Naive thymus-derived CD4-positive, alpha-beta T cell (primary cell): Measurements from ENCODE around the gene CDHR3. TPM values are rescaled to one million over a fixed set of nuclear protein-coding genes. Genes with fewer than 3 reads are reported as not detected.
A peak's percentile ranks its signal among the peaks of the same experiment; 100 is the strongest.

Source experiments
- ATAC-seq: fragments of 150-1000 bp; cut with Tn5 transposase; 2 replicates; pipeline ENCODE4 v1.10.0; 2021; ENCODE audit warnings: mild to moderate bottlenecking, moderate library complexity
- CTCF ChIA-PET: fragments of 350-600 bp; sonication (Branson Sonifier 250); formaldehyde crosslinking; loops from one replicate; lab custom pipeline; 2021; ENCODE audit warnings: antibody characterized with exemption; lab: Charles Lee
- POLR2A ChIA-PET: fragments of 350-600 bp; sonication (Branson Sonifier 250); formaldehyde crosslinking; loops from one replicate; lab custom pipeline; 2021; ENCODE audit warnings: antibody characterized with exemption, inconsistent platforms; lab: Charles Lee
- DNase-seq, 9 donors: peaks; one replicate each; pipeline versions ENCODE4 v3.0.0 to v3.0.0-alpha.2; 2020 to 2022; ENCODE audit warnings: mixed read lengths in 1 of 9
- H3K27ac ChIP-seq: one replicate; pipeline ENCODE4 v1.7.0; 2013; ENCODE audit warnings: mild to moderate bottlenecking, low read depth, low read length, moderate library complexity
- H3K27me3 ChIP-seq, 2 donors: one replicate each; pipeline ENCODE4 v1.7.0; 2013; ENCODE audit warnings: low read length in 2 of 2, mild to moderate bottlenecking in 2 of 2, moderate library complexity in 2 of 2; ENCODE audit not compliant: control insufficient read depth in 2 of 2, insufficient read depth in 2 of 2
- H3K36me3 ChIP-seq, 3 experiments: 1 replicate in 2 of 3; 2 replicates in 1 of 3; pipeline ENCODE4 v1.7.0; 2013; ENCODE audit warnings: low read length in 3 of 3, mild to moderate bottlenecking in 3 of 3, moderate library complexity in 1 of 3; ENCODE audit not compliant: insufficient read depth in 3 of 3, control insufficient read depth in 2 of 3
- H3K4me1 ChIP-seq, 2 donors: one replicate each; pipeline ENCODE4 v1.7.0; 2013; ENCODE audit warnings: low read length in 2 of 2, mild to moderate bottlenecking in 2 of 2, moderate library complexity in 1 of 2; ENCODE audit not compliant: control insufficient read depth in 2 of 2, insufficient read depth in 2 of 2
- H3K4me3 ChIP-seq: 2 replicates; pipeline ENCODE4 v1.7.0; 2013; ENCODE audit warnings: mild to moderate bottlenecking, low read length
- H3K9me3 ChIP-seq, 3 experiments: 1 replicate in 2 of 3; 2 replicates in 1 of 3; pipeline ENCODE4 v1.7.0; 2013; ENCODE audit warnings: low read length in 3 of 3; ENCODE audit not compliant: control insufficient read depth in 2 of 3
- H3K27ac Mint-ChIP-seq, 9 donors: one replicate each; pipeline ENCODE4 v1.8.0; 2020 to 2022; ENCODE audit warnings: mixed read lengths in 9 of 9, mild to moderate bottlenecking in 8 of 9, moderate library complexity in 5 of 9, inconsistent platforms in 2 of 9
- H3K27me3 Mint-ChIP-seq, 5 donors: one replicate each; pipeline ENCODE4 v1.8.0; 2021 to 2022; ENCODE audit warnings: mixed read lengths in 5 of 5, mild to moderate bottlenecking in 1 of 5
- H3K36me3 Mint-ChIP-seq, 5 donors: one replicate each; pipeline ENCODE4 v1.8.0; 2020 to 2022; ENCODE audit warnings: mixed read lengths in 5 of 5, mild to moderate bottlenecking in 3 of 5, inconsistent platforms in 1 of 5
- H3K4me1 Mint-ChIP-seq, 7 donors: one replicate each; pipeline ENCODE4 v1.8.0; 2020 to 2022; ENCODE audit warnings: mixed read lengths in 7 of 7, mild to moderate bottlenecking in 3 of 7, inconsistent platforms in 1 of 7
- H3K4me3 Mint-ChIP-seq, 10 donors: one replicate each; pipeline ENCODE4 v1.8.0; 2020 to 2022; ENCODE audit warnings: mild to moderate bottlenecking in 10 of 10, mixed read lengths in 10 of 10, moderate library complexity in 6 of 10, inconsistent platforms in 2 of 10
- H3K9me3 Mint-ChIP-seq, 11 donors: one replicate each; pipeline ENCODE4 v1.8.0; 2020 to 2022; ENCODE audit warnings: mixed read lengths in 11 of 11, mild to moderate bottlenecking in 4 of 11, inconsistent platforms in 1 of 11, moderate library complexity in 1 of 11
- intact Hi-C, 2 donors: fragments of 100-400 bp; cut with micrococcal nuclease; formaldehyde crosslinking; loops; one replicate each; pipeline ENCODE4 v1.15.1; 2023
- polyA plus RNA-seq, 2 donors: library from polyadenylated mRNA; unstranded; fragments of 300-500 nt; fragmentation: Illumina TruSeq; gene quantifications; one replicate each; pipeline ENCODE4 v1.2.3, GENCODE V29; 2021
- total RNA-seq, 6 experiments: library from RNA in 5 of 6; stranded (reverse) in 5 of 6; gene quantifications; 1 replicate in 5 of 6; 2 replicates in 1 of 6; pipeline ENCODE4 v1.2.3 and lab custom pipeline; 2021 to 2026

Gene CDHR3
- total RNA-seq = 10 to 100 TPM in 2 of 5 experiments, 1 to 10 TPM in 3; 1.5 to 14.0 (median 7.3) TPM
- 1 to 10 TPM; 1.1 to 3.0 TPM for polyA plus RNA-seq
- total RNA-seq (lab: John Stamatoyannopoulos, UW) = 10.6 reads per million, percentile 37 among the genes with 10 or more reads in this experiment

- ChIA-PET CTCF (interaction anchor here (0.8 kb wide), 1 partner anchor 11 kb away, joined by 3 read pairs; no protein-coding TSS in a partner anchor), POLR2A (no interaction called here)
- Histone ChIP-seq H3K4me1 (no peaks in the 10 kb centered on the region), H3K27ac (no peak within 1 kb of the TSS), H3K36me3 (no peaks in the 10 kb centered on the region), H3K4me3 (no peak within 1 kb of the TSS), H3K9me3 (no peaks in the 10 kb centered on the region), H3K27me3 (no peaks in the 10 kb centered on the region)
- no peak for DNase-seq
- Mint-ChIP-seq H3K36me3 (no peaks in the 10 kb centered on the region), H3K27ac (peak within 1 kb of the TSS in 1 of 9 donors; percentile 55), H3K27me3 (peaks cover 0 to 5% (median 0%) of the 10 kb centered on the region in 5 donors), H3K4me1 (peaks cover 0 to 7% (median 0%) of the 10 kb centered on the region in 7 donors), H3K9me3 (peaks cover 0 to 5% (median 0%) of the 10 kb centered on the region in 11 donors), H3K4me3 (no peak within 1 kb of the TSS)
- no peak for ATAC-seq
- intact Hi-C loops = no loop called here
Observed at GRCh38 chr7:105963038-105963667, at the start of gene CDHR3. Gene CDHR3 (plus strand): TSS chr7:105963264. CDS start chr7:105963319, 55 bp downstream.

- H3K36me3 Mint-ChIP-seq = peaks cover 10 to 61% (median 54%) of the 10 kb centered on the region in 5 donors
- H3K27me3 ChIP-seq = no peaks in the 10 kb centered on the region
- H3K4me3 ChIP-seq = no peak overlapping the region
- no peak overlapping the region for H3K4me3 Mint-ChIP-seq
- DNase-seq = no peak
- intact Hi-C loops = no loop called here
- peaks cover 0 to 12% (median 0%) of the 10 kb centered on the region in 5 donors for H3K27me3 Mint-ChIP-seq
- H3K27ac Mint-ChIP-seq = no peak overlapping the region
- no peaks in the 10 kb centered on the region for H3K9me3 ChIP-seq
- no peaks in the 10 kb centered on the region for H3K4me1 ChIP-seq
- H3K27ac ChIP-seq = no peak overlapping the region
- CTCF ChIA-PET = interaction anchor here (1.3 kb wide), 1 partner anchor 9 kb away, joined by 4 read pairs; no protein-coding TSS in a partner anchor
- peaks cover 0 to 15% (median 7%) of the 10 kb centered on the region in 7 donors for H3K4me1 Mint-ChIP-seq
- peaks cover 0 to 10% (median 0%) of the 10 kb centered on the region in 3 experiments for H3K36me3 ChIP-seq
- H3K9me3 Mint-ChIP-seq = peaks cover 0 to 7% (median 2%) of the 10 kb centered on the region in 11 donors
- no peak for ATAC-seq
- POLR2A ChIA-PET = no interaction called here
Observed at GRCh38 chr7:105913947-105914346, 49.1 kb upstream of the CDHR3 start.

- Mint-ChIP-seq H3K36me3 (peaks cover 10 to 64% (median 52%) of the 10 kb centered on the region in 5 donors), H3K4me3 (no peak overlapping the region), H3K4me1 (peaks cover 0 to 11% (median 0%) of the 10 kb centered on the region in 7 donors), H3K27me3 (peaks cover 0 to 24% (median 0%) of the 10 kb centered on the region in 5 donors), H3K9me3 (peaks cover 0 to 11% (median 0%) of the 10 kb centered on the region in 11 donors), H3K27ac (peak overlapping the region in 1 of 9 donors; percentile 55)
- intact Hi-C loops = no loop called here
- ChIA-PET POLR2A (no interaction called here), CTCF (no interaction called here)
- no peak for ATAC-seq
- Histone ChIP-seq H3K27me3 (no peaks in the 10 kb centered on the region), H3K27ac (no peak overlapping the region), H3K36me3 (peaks cover 0 to 3% (median 0%) of the 10 kb centered on the region in 3 experiments), H3K4me1 (no peaks in the 10 kb centered on the region), H3K9me3 (no peaks in the 10 kb centered on the region), H3K4me3 (no peak overlapping the region)
- DNase-seq = no peak
Observed at GRCh38 chr7:105916603-105917002, 46.5 kb upstream of the CDHR3 start.

GRCh38 chr7:105917659-105918058 lies 45.4 kb upstream of the CDHR3 start:
- ATAC-seq = no peak
- ChIA-PET POLR2A (no interaction called here), CTCF (no interaction called here)
- Histone ChIP-seq H3K9me3 (no peaks in the 10 kb centered on the region), H3K4me3 (no peak overlapping the region), H3K4me1 (no peaks in the 10 kb centered on the region), H3K27ac (no peak overlapping the region), H3K36me3 (peaks cover 0 to 3% (median 0%) of the 10 kb centered on the region in 3 experiments), H3K27me3 (no peaks in the 10 kb centered on the region)
- peaks cover 0 to 11% (median 0%) of the 10 kb centered on the region in 7 donors for H3K4me1 Mint-ChIP-seq
- intact Hi-C loops = no loop called here
- H3K36me3 Mint-ChIP-seq = peaks cover 10 to 58% (median 44%) of the 10 kb centered on the region in 5 donors
- DNase-seq = no peak
- peaks cover 0 to 24% (median 0%) of the 10 kb centered on the region in 5 donors for H3K27me3 Mint-ChIP-seq
- H3K9me3 Mint-ChIP-seq = peaks cover 0 to 11% (median 0%) of the 10 kb centered on the region in 11 donors
- H3K4me3 Mint-ChIP-seq = no peak overlapping the region
- no peak overlapping the region for H3K27ac Mint-ChIP-seq

GRCh38 chr7:105920766-105921165 lies 42.3 kb upstream of the CDHR3 start:
- Mint-ChIP-seq H3K36me3 (peaks cover 17 to 45% (median 40%) of the 10 kb centered on the region in 5 donors), H3K27ac (no peak overlapping the region), H3K9me3 (peaks cover 0 to 29% (median 13%) of the 10 kb centered on the region in 11 donors), H3K4me3 (no peak overlapping the region), H3K4me1 (peaks cover 13 to 33% (median 29%) of the 10 kb centered on the region in 7 donors), H3K27me3 (peaks cover 0 to 29% (median 0%) of the 10 kb centered on the region in 5 donors)
- H3K4me3 ChIP-seq = no peak overlapping the region
- ChIA-PET CTCF (no interaction called here), POLR2A (no interaction called here)
- no peaks in the 10 kb centered on the region for H3K36me3 ChIP-seq
- no peak overlapping the region for H3K27ac ChIP-seq
- H3K9me3 ChIP-seq = peaks cover 0 to 7% (median 6%) of the 10 kb centered on the region in 3 experiments
- no peaks in the 10 kb centered on the region for H3K27me3 ChIP-seq
- ATAC-seq = no peak
- H3K4me1 ChIP-seq = peaks cover 12 to 13% of the 10 kb centered on the region in 2 donors
- intact Hi-C loops = no loop called here
- DNase-seq = no peak

- H3K27me3 ChIP-seq = no peaks in the 10 kb centered on the region
- DNase-seq (peak in 7 of 9 donors; percentile 36 to 84 (median 74)), ATAC-seq (peak; percentile 90)
- Mint-ChIP-seq H3K9me3 (peaks cover 0 to 29% (median 11%) of the 10 kb centered on the region in 11 donors), H3K4me3 (peak overlapping the region; percentile 6 to 65 (median 33)), H3K27me3 (peaks cover 0 to 38% (median 0%) of the 10 kb centered on the region in 5 donors), H3K27ac (peak overlapping the region; percentile 47 to 92 (median 84)), H3K36me3 (peaks cover 0 to 26% (median 15%) of the 10 kb centered on the region in 5 donors), H3K4me1 (peaks cover 20 to 46% (median 40%) of the 10 kb centered on the region in 7 donors)
- no peak overlapping the region for H3K4me3 ChIP-seq
- ChIA-PET POLR2A (interaction anchor here (0.9 to 1.8 kb wide), 3 partner anchors 15 to 164 kb away, joined by 3 to 5 read pairs (median 3); no protein-coding TSS in a partner anchor), CTCF (interaction anchor here (0.8 to 1.6 kb wide), 3 partner anchors 10 to 98 kb away, joined by 3 to 6 read pairs (median 3); no protein-coding TSS in a partner anchor)
- H3K36me3 ChIP-seq = no peaks in the 10 kb centered on the region
- H3K4me1 ChIP-seq = peaks cover 12 to 18% of the 10 kb centered on the region in 2 donors
- H3K27ac ChIP-seq = peak overlapping the region; percentile 46
- peaks cover 0 to 7% (median 6%) of the 10 kb centered on the region in 3 experiments for H3K9me3 ChIP-seq
- intact Hi-C loops = loop anchor here (1.0 to 5.0 kb wide), 4 partner anchors 48 to 164 kb away; partner anchors contain the start of gene ATXN7L1 (in 2 of the 2)
Observed at GRCh38 chr7:105924945-105925344, 38.1 kb upstream of the CDHR3 start.
